H1 (cell line): ENCODE measurements around the gene GJD3. TPM values are rescaled to one million over a fixed set of nuclear protein-coding genes. Genes with fewer than 3 reads are reported as not detected.

ENCODE experiments used
- CTCF ChIA-PET: fragments of 300-600 bp; sonication (Branson Sonifier 250); formaldehyde crosslinking; loops from one replicate; lab custom pipeline; 2021; ENCODE audit not compliant: partially characterized antibody; lab: Charles Lee
- POLR2A ChIA-PET: fragments of 300-600 bp; sonication (Branson Sonifier 250); formaldehyde crosslinking; loops from one replicate; lab custom pipeline; 2021; ENCODE audit warnings: inconsistent platforms; ENCODE audit not compliant: partially characterized antibody; lab: Charles Lee
- DNase-seq, 2 experiments: peaks; one replicate each; pipeline versions ENCODE4 v3.0.0 to v3.0.0-alpha.2; 2010 to 2022; ENCODE audit warnings: low spot score in 2 of 2, low read depth in 1 of 2, mixed read lengths in 1 of 2
- FAIRE-seq: peaks from 2 replicates; lab custom pipeline; 2011; peaks lifted over from hg19 to GRCh38; lab: Jason Lieb, UNC
- H2AFZ ChIP-seq: 2 replicates; pipeline ENCODE4 v1.8.1; 2012; ENCODE audit warnings: low read length, inconsistent platforms
- H2AK5ac ChIP-seq: 2 replicates; pipeline ENCODE4 v1.6.1; 2013; ENCODE audit warnings: low read depth, low read length
- H2BK120ac ChIP-seq: replicated peaks from 2 replicates; pipeline ENCODE3; 2013; ENCODE audit warnings: low read depth, low read length, inconsistent platforms
- H2BK12ac ChIP-seq: 2 replicates; pipeline ENCODE4 v1.6.1; 2013; ENCODE audit warnings: low read depth, low read length
- H2BK15ac ChIP-seq: 2 replicates; pipeline ENCODE4 v1.6.1; 2013; ENCODE audit warnings: low read length
- H2BK20ac ChIP-seq: 2 replicates; pipeline ENCODE4 v1.6.1; 2013; ENCODE audit warnings: low read length
- H2BK5ac ChIP-seq: 2 replicates; pipeline ENCODE4 v1.6.1; 2013; ENCODE audit warnings: low read depth, low read length
- H3K14ac ChIP-seq: 2 replicates; pipeline ENCODE4 v1.6.1; 2013; ENCODE audit warnings: inconsistent platforms; ENCODE audit not compliant: insufficient read length
- H3K18ac ChIP-seq: 2 replicates; pipeline ENCODE4 v1.6.1; 2013; ENCODE audit warnings: low read length; ENCODE audit errors: extremely low read depth
- H3K23ac ChIP-seq: 2 replicates; pipeline ENCODE4 v1.6.1; 2013; ENCODE audit warnings: inconsistent platforms; ENCODE audit not compliant: insufficient read length
- H3K23me2 ChIP-seq: 2 replicates; pipeline ENCODE4 v1.6.1; 2013; ENCODE audit warnings: low read depth, low read length
- H3K27ac ChIP-seq: 2 replicates; pipeline ENCODE4 v1.6.1; 2011; ENCODE audit warnings: low read depth, low read length, inconsistent platforms
- H3K27me3 ChIP-seq, 4 experiments: replicated peaks in 1 of 4; 1 replicate in 1 of 4; 2 replicates in 3 of 4; pipeline versions ENCODE4 v1.6.1 to v1.8.1; 2011 to 2013; ENCODE audit warnings: low read length in 3 of 4, mild to moderate bottlenecking in 3 of 4, inconsistent platforms in 2 of 4, mixed read lengths in 2 of 4, moderate library complexity in 1 of 4; ENCODE audit not compliant: control insufficient read depth in 3 of 4, insufficient read depth in 3 of 4; ENCODE audit errors: extremely low read depth in 1 of 4
- H3K36me3 ChIP-seq, 4 experiments: 2 replicates each; pipeline versions ENCODE4 v1.6.1 to v1.8.1; 2011 to 2013; ENCODE audit warnings: mild to moderate bottlenecking in 4 of 4, low read length in 3 of 4, moderate library complexity in 2 of 4, control low read depth in 1 of 4, inconsistent platforms in 1 of 4; ENCODE audit not compliant: insufficient read depth in 4 of 4, control insufficient read depth in 2 of 4
- H3K4ac ChIP-seq: replicated peaks from 2 replicates; pipeline ENCODE3; 2013; ENCODE audit warnings: low read length, low read depth, mixed read lengths, inconsistent platforms; ENCODE audit not compliant: insufficient read length
- H3K4me1 ChIP-seq, 4 experiments: replicated peaks in 1 of 4; 1 replicate in 1 of 4; 2 replicates in 3 of 4; pipeline versions ENCODE4 v1.6.1 to v1.8.1; 2011 to 2013; ENCODE audit warnings: low read length in 3 of 4, inconsistent platforms in 2 of 4, mixed read lengths in 1 of 4; ENCODE audit not compliant: insufficient read depth in 4 of 4, control insufficient read depth in 3 of 4
- H3K4me2 ChIP-seq, 2 experiments: 2 replicates each; pipeline versions ENCODE4 v1.6.1 to v1.8.1; 2011 to 2013; ENCODE audit warnings: low read depth in 2 of 2, low read length in 2 of 2, control low read depth in 1 of 2, inconsistent platforms in 1 of 2, mild to moderate bottlenecking in 1 of 2; ENCODE audit not compliant: insufficient read depth in 1 of 2
- H3K4me3 ChIP-seq, 4 experiments: fragments of 200-600, 300-600 bp in 1 of 4; sonication (generic), shearing (Covaris generic), sonication (Bioruptor Twin) in 1 of 4; 2 replicates each; pipeline versions ENCODE4 v1.5.1 to v1.8.1; 2011 to 2016; ENCODE audit warnings: low read length in 4 of 4, low read depth in 3 of 4, control low read depth in 2 of 4, inconsistent platforms in 2 of 4, mild to moderate bottlenecking in 2 of 4, mixed read lengths in 1 of 4, moderate library complexity in 1 of 4; ENCODE audit not compliant: insufficient read depth in 2 of 4; ENCODE audit errors: extremely low read depth in 1 of 4
- H3K56ac ChIP-seq: replicated peaks from 2 replicates; pipeline ENCODE3; 2013; ENCODE audit warnings: low read depth, mild to moderate bottlenecking, mixed read lengths, low read length, inconsistent platforms; ENCODE audit not compliant: insufficient read length
- H3K79me1 ChIP-seq: 2 replicates; pipeline ENCODE4 v1.6.1; 2013; ENCODE audit warnings: low read depth, low read length, control low read depth
- H3K79me2 ChIP-seq, 2 experiments: 2 replicates each; pipeline versions ENCODE4 v1.6.1 to v1.8.1; 2012 to 2013; ENCODE audit warnings: low read length in 2 of 2, mild to moderate bottlenecking in 2 of 2, inconsistent platforms in 1 of 2; ENCODE audit not compliant: insufficient read depth in 2 of 2, control insufficient read depth in 1 of 2
- H3K9ac ChIP-seq, 4 experiments: replicated peaks in 1 of 4; 1 replicate in 1 of 4; 2 replicates in 3 of 4; pipeline versions ENCODE4 v1.6.1 to v1.8.1; 2011 to 2013; ENCODE audit warnings: low read depth in 3 of 4, low read length in 3 of 4, control low read depth in 2 of 4, mild to moderate bottlenecking in 2 of 4, moderate library complexity in 2 of 4, inconsistent platforms in 1 of 4; ENCODE audit errors: extremely low read depth in 1 of 4
- H3K9me3 ChIP-seq, 2 experiments: 2 replicates each; pipeline versions ENCODE4 v1.6.1 to v1.8.1; 2012 to 2013; ENCODE audit warnings: mild to moderate bottlenecking in 2 of 2, moderate library complexity in 2 of 2, control low read depth in 1 of 2, inconsistent platforms in 1 of 2, low read depth in 1 of 2, low read length in 1 of 2, mixed read lengths in 1 of 2; ENCODE audit not compliant: insufficient read depth in 2 of 2
- H4K20me1 ChIP-seq, 2 experiments: replicated peaks in 1 of 2; 2 replicates each; pipeline versions ENCODE3 to v1.8.1; 2011 to 2013; ENCODE audit warnings: inconsistent platforms in 2 of 2, low read length in 2 of 2, mild to moderate bottlenecking in 1 of 2; ENCODE audit not compliant: insufficient read depth in 2 of 2, control insufficient read depth in 1 of 2
- H4K5ac ChIP-seq: 2 replicates; pipeline ENCODE4 v1.6.1; 2013; ENCODE audit warnings: low read length, low read depth, mixed read lengths, inconsistent platforms; ENCODE audit not compliant: insufficient read length
- H4K8ac ChIP-seq: 2 replicates; pipeline ENCODE4 v1.8.0; 2013; ENCODE audit warnings: mild to moderate bottlenecking, moderate library complexity, low read length, inconsistent platforms; ENCODE audit not compliant: insufficient read depth; ENCODE audit errors: extremely low read depth
- H4K91ac ChIP-seq: replicated peaks from 2 replicates; pipeline ENCODE3; 2013; ENCODE audit warnings: low read length, mixed read lengths, inconsistent platforms; ENCODE audit not compliant: insufficient read length
- BCL11A ChIP-seq, 2 experiments: IDR thresholded peaks; one replicate each; pipeline ENCODE4 v1.6.1; 2011; ENCODE audit warnings: low read depth in 2 of 2, low read length in 2 of 2, mild to moderate bottlenecking in 2 of 2
- CBX5 ChIP-seq: fragments of 300-800, 300-1000 bp; sonication (generic); IDR thresholded peaks from 2 replicates; pipeline ENCODE4 v1.7.1; 2016; ENCODE audit warnings: antibody characterized with exemption, low read length, low read depth
- CHD1 ChIP-seq: IDR thresholded peaks from 2 replicates; pipeline ENCODE4 v1.6.1; 2012; ENCODE audit warnings: low read depth, low read length, improper control_type of control experiment
- CREB1 ChIP-seq: IDR thresholded peaks from 2 replicates; pipeline ENCODE4 v1.6.1; 2012; ENCODE audit warnings: inconsistent platforms
- EZH2 ChIP-seq: fragments of 200-600 bp; sonication (generic); IDR thresholded peaks from 2 replicates; pipeline ENCODE4 v1.7.1; 2012; ENCODE audit warnings: low read depth, mild to moderate bottlenecking, moderate library complexity, low read length, inconsistent platforms; ENCODE audit not compliant: severe bottlenecking
- FOSL1 ChIP-seq: IDR thresholded peaks from 2 replicates; pipeline ENCODE4 v1.6.1; 2011; ENCODE audit warnings: mild to moderate bottlenecking, low read depth, low read length, moderate library complexity; ENCODE audit not compliant: insufficient read depth
- HDAC6 ChIP-seq: IDR thresholded peaks from one replicate; pipeline ENCODE4 v1.7.1; 2012; ENCODE audit warnings: low read depth, mild to moderate bottlenecking, inconsistent platforms, low read length, moderate library complexity
- JUN ChIP-seq: IDR thresholded peaks from 2 replicates; pipeline ENCODE4 v1.6.1; 2011; ENCODE audit warnings: low read depth, mild to moderate bottlenecking, improper control_type of control experiment, low read length
- POLR2AphosphoS5 ChIP-seq: IDR thresholded peaks from 2 replicates; pipeline ENCODE4 v1.6.1; 2011; ENCODE audit warnings: low read depth, low read length
- RXRA ChIP-seq: IDR thresholded peaks from 2 replicates; pipeline ENCODE4 v1.6.1; 2011; ENCODE audit warnings: low read depth, mild to moderate bottlenecking, low read length, moderate library complexity; ENCODE audit not compliant: insufficient read depth
- SIN3A ChIP-seq, 2 experiments: IDR thresholded peaks in 1 of 2; conservative IDR thresholded peaks in 1 of 2; 2 replicates each; pipeline ENCODE4 v1.6.1; 2011 to 2012; ENCODE audit warnings: low read length in 2 of 2, improper control_type of control experiment in 1 of 2, low read depth in 1 of 2, mild to moderate bottlenecking in 1 of 2
- SIX5 ChIP-seq: IDR thresholded peaks from 2 replicates; pipeline ENCODE4 v1.6.1; 2011; ENCODE audit warnings: mild to moderate bottlenecking, low read depth, low read length
- TAF1 ChIP-seq: IDR thresholded peaks from 2 replicates; pipeline ENCODE4 v1.6.1; 2011; ENCODE audit warnings: mild to moderate bottlenecking, low read depth, low read length
- TCF12 ChIP-seq: IDR thresholded peaks from 2 replicates; pipeline ENCODE4 v1.6.1; 2011; ENCODE audit warnings: low read depth, mild to moderate bottlenecking, low read length
- WGBS, 2 experiments: shearing (Covaris generic) in 1 of 2; methylation state at CpG; one replicate each; pipeline versions ENCODE4 v1.1.6 to v1.1.7; 2013 to 2015; ENCODE audit warnings: low lambda C conversion rate in 2 of 2, mixed read lengths in 2 of 2, inconsistent platforms in 1 of 2, low coverage in 1 of 2, missing lambda C conversion rate in 1 of 2; ENCODE audit not compliant: insufficient replicate concordance in 2 of 2, insufficient coverage in 1 of 2, insufficient read length in 1 of 2; ENCODE audit errors: extremely low coverage in 1 of 2, missing lambda C conversion rate in 1 of 2; 5-methylcytosine and 5-hydroxymethylcytosine counted together
- polyA plus RNA-seq, 7 experiments: library from polyadenylated mRNA; depleted of rRNA in 3 of 7; stranded (reverse) in 5 of 7; unstranded in 2 of 7; fragments of >200 nt in 5 of 7; fragments of 200-250 nt in 2 of 7; gene quantifications; 1 replicate in 5 of 7; 2 replicates in 1 of 7; 4 replicates in 1 of 7; pipeline versions ENCODE4 v1.2.1 to v1.2.3, GENCODE V29; 2011 to 2013; ENCODE audit warnings: missing spikeins in 2 of 7, mixed read lengths in 2 of 7
- total RNA-seq: library from RNA; stranded (reverse); fragmentation: NEBNext Ultra II Directional; extraction: Animal tissue kit (Norgen Biotek cat#: 25700); gene quantifications from 2 replicates; pipeline ENCODE4 v1.2.1, GENCODE V29; 2021

Gene GJD3
- total and polyA plus RNA-seq, 2 of the 8 experiments (the other 6 are each of a cell fraction or from before 2014, with no cell fraction given), result 0.53 to 1.9 TPM

- H3K56ac ChIP-seq, result no peak overlapping the region
- no peak overlapping the region; the same call in 1 of the 2 replicates for H4K8ac ChIP-seq
- H3K27me3 ChIP-seq, result no peaks in the 10 kb centered on the region
- H3K36me3 ChIP-seq, result no peaks in the 10 kb centered on the region
- no peak overlapping the region for H3K4me2 ChIP-seq
- no peak overlapping the region for H3K23ac ChIP-seq
- no peaks in the 10 kb centered on the region for H3K79me1 ChIP-seq
- H3K4me1 ChIP-seq, result peaks cover 0 to 6% (median 4%) of the 10 kb centered on the region in 4 experiments; a peak in 3 of 7 replicates
- CTCF ChIA-PET, result interaction anchor here (0.7 to 3.9 kb wide), 11 partner anchors 9 to 101 kb away, joined by 3 to 28 read pairs (median 4); partner anchors contain the start of gene GJD3
- H3K9ac ChIP-seq, result no peak overlapping the region
- WGBS, 2 experiments, result 85% methylated on average over 14 of the region's 14 CpGs; no CpG with 5 or more reads in 1 of the 2 experiments
- no peak for DNase-seq
- H2BK15ac ChIP-seq, result no peak overlapping the region
- no peak overlapping the region for H3K18ac ChIP-seq
- no peak overlapping the region for H2BK5ac ChIP-seq
- H2BK12ac ChIP-seq, result no peak overlapping the region
- no peak overlapping the region for H3K14ac ChIP-seq
- H3K23me2 ChIP-seq, result no peaks in the 10 kb centered on the region
- H3K4ac ChIP-seq, result no peak overlapping the region
- no peak overlapping the region for H3K27ac ChIP-seq
- H2AK5ac ChIP-seq, result no peak overlapping the region
- FAIRE-seq, result no peak
- no peak overlapping the region for H3K4me3 ChIP-seq
- no peak overlapping the region for H4K5ac ChIP-seq
- H3K79me2 ChIP-seq, result no peaks in the 10 kb centered on the region
- H2BK120ac ChIP-seq, result no peak overlapping the region
- POLR2A ChIA-PET, result interaction anchor here (0.6 to 2.8 kb wide), 5 partner anchors 11 to 72 kb away, joined by 3 to 8 read pairs (median 4); no protein-coding TSS in a partner anchor
- no peak overlapping the region for H2AFZ ChIP-seq
- H4K20me1 ChIP-seq, result no peaks in the 10 kb centered on the region
- H4K91ac ChIP-seq, result no peak overlapping the region
- H3K9me3 ChIP-seq, result peaks cover 0 to 2% of the 10 kb centered on the region in 2 experiments; a peak in 1 of 4 replicates
- no peak for TF ChIP-seq CBX5
- no peak for TF ChIP-seq TAF1
- TF ChIP-seq BCL11A (IDR thresholded peaks at IDR 0.05; ENCODE audit: low read depth in 2 of 2, low read length in 2 of 2), result no peak
- no peak for TF ChIP-seq TCF12
- TF ChIP-seq POLR2AphosphoS5, result no peak
- no peak for TF ChIP-seq HDAC6
- TF ChIP-seq EZH2, result no peak
- no peak for TF ChIP-seq FOSL1
- TF ChIP-seq SIX5, result no peak
- no peak for TF ChIP-seq RXRA
- no peak for TF ChIP-seq CREB1
- TF ChIP-seq SIN3A (conservative IDR thresholded peaks at IDR 0.05 in 1 of 2, IDR thresholded peaks at IDR 0.05 in 1 of 2; ENCODE audit: low read depth in 1 of 2, low read length in 2 of 2), result no peak
- no peak for TF ChIP-seq CHD1
- TF ChIP-seq JUN, result no peak
- H2BK20ac ChIP-seq, result no peak overlapping the region
Measured at GRCh38 chr17:40374821-40375498, 10.4 kb upstream of the GJD3 start.
